ENCODE data around the gene ATP6V1B1. TPM values are rescaled to one million over a fixed set of nuclear protein-coding genes. Genes with fewer than 3 reads are reported as not detected.

ATP6V1B1 gene
- total RNA-seq, 2 donors from 2014 or later: 0.48 to 1.4 TPM

- no peak for DNase-seq (ENCODE audit: low spot score)
- intact Hi-C loops (cut with DNase I): no loop called here
These were observed 24.4 kb downstream of the ATP6V1B1 start for GRCh38 chr2:70959851-70960832.

DNA sequence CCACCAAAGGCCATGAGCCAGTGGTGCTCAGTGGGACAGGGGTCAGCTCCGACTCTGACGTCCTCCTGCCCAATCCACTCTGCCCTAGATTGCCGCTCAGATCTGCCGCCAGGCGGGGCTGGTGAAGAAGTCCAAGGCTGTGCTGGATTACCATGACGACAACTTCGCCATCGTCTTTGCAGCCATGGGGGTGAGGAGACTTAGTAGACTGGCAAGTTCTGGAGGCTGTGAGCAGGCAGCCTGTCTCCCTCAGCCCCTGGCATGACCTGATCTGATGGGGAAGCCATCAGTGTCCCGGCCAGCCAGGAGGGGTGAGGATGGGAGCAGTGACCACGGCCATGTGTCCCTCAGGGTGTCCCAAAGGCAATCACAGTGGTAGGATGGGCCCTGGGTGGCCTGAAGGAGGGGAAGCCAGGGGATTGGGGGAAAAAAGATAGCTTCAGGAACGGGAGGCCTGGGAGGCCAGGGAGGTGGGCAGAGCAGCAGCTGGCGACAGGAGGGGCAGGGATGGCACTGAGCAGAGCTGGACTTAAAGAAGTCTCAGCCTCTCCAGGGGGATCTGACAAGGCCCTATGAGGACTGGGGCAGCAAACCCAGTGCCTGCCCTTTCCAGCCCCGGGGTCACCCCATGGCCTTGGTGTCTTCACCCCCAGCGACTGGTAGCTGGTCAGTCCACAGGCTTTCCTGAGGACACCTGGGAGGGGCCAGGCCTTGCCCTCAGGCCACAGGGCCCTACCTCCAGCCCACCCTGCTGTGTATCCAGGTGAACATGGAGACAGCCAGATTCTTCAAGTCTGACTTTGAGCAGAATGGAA is 25.3 kb downstream of the ATP6V1B1 start:
- intact Hi-C loops (cut with DNase I): no loop called here
- no peak for DNase-seq (ENCODE audit: low spot score)

DNA sequence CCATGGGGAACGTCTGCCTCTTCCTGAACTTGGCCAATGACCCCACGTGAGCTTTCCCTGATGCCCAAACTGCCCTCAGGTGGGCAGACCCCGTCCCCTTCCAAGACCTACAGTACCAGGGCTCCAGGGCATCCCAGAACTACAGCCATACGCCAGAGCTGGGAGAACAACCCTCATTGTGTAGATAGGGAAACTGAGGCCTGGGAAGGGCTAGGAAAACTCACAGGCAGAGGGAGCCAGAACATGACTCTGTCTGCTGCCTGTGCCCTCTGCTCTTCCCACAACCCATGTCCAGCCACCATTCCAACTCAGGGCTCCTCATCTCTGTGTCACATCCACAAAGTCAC is 25.9 kb downstream of the ATP6V1B1 start:
- intact Hi-C loops (cut with DNase I): no loop called here
- no peak for DNase-seq (ENCODE audit: low spot score)

- intact Hi-C loops (cut with DNase I): loop anchor here in 1 of 2 donors (2.0 kb wide), 1 partner anchor 42 kb away; no protein-coding TSS in a partner anchor
- no peak for DNase-seq (ENCODE audit: low spot score)
These were observed 26.6 kb downstream of the ATP6V1B1 start for GRCh38 chr2:70962211-70962884.

- no peak for DNase-seq (ENCODE audit: low spot score)
- intact Hi-C loops (cut with DNase I): loop anchor here in 1 of 2 donors (2.0 kb wide), 1 partner anchor 42 kb away; no protein-coding TSS in a partner anchor
These were observed 27.5 kb downstream of the ATP6V1B1 start for GRCh38 chr2:70962885-70963878.

DNA sequence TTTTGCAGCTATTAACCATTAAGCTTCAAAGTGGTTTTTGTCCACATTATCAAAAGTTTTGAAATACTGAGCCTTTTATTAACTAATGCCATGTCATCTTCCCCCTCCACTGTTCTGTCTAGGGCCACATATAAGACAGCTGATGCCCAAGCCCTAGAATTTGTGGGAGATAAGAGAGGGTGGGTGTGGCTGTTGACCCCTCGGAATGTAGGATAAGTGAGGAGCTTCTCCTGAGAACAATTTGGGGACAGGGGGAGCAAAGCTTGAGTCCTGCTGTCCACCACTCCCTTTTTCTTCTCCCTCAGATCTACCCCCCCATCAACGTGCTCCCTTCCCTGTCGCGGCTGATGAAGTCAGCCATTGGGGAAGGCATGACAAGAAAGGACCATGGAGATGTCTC is 28.4 kb downstream of the ATP6V1B1 start:
- intact Hi-C loops (cut with DNase I): no loop called here
- DNase-seq (ENCODE audit: low spot score): no peak

- intact Hi-C loops (cut with DNase I): no loop called here
- DNase-seq (ENCODE audit: low spot score): peak; percentile 92
These were observed 29.1 kb downstream of the ATP6V1B1 start for GRCh38 chr2:70964596-70965386.

GRCh38 chr2:70965506-70965905 is 29.8 kb downstream of the ATP6V1B1 start:
- no peak for DNase-seq (ENCODE audit: low spot score)

GRCh38 chr2:70966681-70967080 is 31.0 kb downstream of the ATP6V1B1 start:
- DNase-seq (ENCODE audit: low spot score): no peak
- intact Hi-C loops (cut with DNase I): no loop called here

More at GRCh38 chr2:70965506-70965905, 29.8 kb downstream of the ATP6V1B1 start:
- intact Hi-C loops (cut with DNase I): no loop called here

GRCh38 chr2:70967189-70967588 is 31.5 kb downstream of the ATP6V1B1 start:
- intact Hi-C loops (cut with DNase I): no loop called here
- no peak for DNase-seq (ENCODE audit: low spot score)

DNA sequence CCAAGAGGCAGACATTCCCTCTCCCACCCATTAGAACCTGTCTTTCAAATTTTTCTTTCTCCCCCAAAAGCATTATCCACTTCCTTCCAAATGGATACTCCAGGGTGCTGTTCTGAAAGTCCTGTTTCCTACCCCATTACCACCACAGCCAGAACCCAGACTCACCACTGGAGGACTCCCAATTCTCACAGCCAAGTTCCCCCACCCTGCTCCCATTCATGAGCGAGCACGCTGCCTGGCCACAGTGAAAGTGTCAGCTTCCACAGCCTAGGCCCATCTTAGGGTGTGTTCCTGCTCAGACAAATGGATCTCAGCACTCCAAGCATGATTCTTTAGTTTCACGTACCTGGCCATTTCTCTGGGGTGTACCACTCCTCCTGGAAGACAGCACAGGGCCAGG is 38.9 kb downstream of the ATP6V1B1 start:
- intact Hi-C loops (cut with DNase I): no loop called here
- DNase-seq (ENCODE audit: low spot score): no peak

GRCh38 chr2:70975237-70975636 is 39.5 kb downstream of the ATP6V1B1 start:
- intact Hi-C loops (cut with DNase I): no loop called here
- DNase-seq (ENCODE audit: low spot score): no peak

DNA sequence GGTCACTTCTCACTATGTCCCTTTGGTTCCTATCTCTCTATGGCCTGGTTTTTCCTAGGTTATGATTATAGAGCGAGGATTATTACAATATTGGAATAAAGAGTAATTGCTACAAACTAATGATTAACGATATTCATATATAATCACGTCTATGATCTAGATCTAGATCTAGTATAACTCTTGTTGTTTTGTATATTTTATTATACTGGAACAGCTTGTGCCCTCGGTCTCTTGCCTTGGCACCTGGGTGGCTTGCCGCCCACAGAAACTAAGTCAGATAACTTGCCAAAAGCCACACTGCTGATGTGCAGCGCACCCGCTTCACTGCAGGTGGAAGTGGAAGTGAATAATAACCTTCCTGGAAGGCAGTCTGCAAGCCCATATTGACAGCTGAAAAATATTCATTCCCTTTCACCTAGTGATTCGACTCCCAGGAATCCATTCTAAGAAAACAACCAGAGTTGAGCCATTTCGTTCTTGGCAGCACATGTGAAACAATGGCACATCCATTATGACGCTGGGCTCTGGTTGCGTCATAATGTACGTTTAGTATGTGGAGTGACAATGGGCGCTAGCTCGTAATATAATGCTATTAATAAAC is 42.0 kb downstream of the ATP6V1B1 start:
- peak; percentile 81 for DNase-seq (ENCODE audit: low spot score)
- intact Hi-C loops (cut with DNase I): no loop called here

GRCh38 chr2:70978341-70979179 is 42.9 kb downstream of the ATP6V1B1 start, which contains the start of gene ANKRD53:
ANKRD53 (plus strand) TSS chr2:70978630; CDS start chr2:70978646, 16 bp downstream.
- peak; percentile 87 for DNase-seq (ENCODE audit: low spot score)

GRCh38 chr2:70979180-70979488 is 43.4 kb downstream of the ATP6V1B1 start:
- no peak for DNase-seq (ENCODE audit: low spot score)
- intact Hi-C loops (cut with DNase I): no loop called here

More at GRCh38 chr2:70978341-70979179, 42.9 kb downstream of the ATP6V1B1 start, which contains the start of gene ANKRD53:
- intact Hi-C loops (cut with DNase I): no loop called here

GRCh38 chr2:70979626-70980025 is 43.9 kb downstream of the ATP6V1B1 start:
- DNase-seq (ENCODE audit: low spot score): peak; percentile 78
- intact Hi-C loops (cut with DNase I): no loop called here

Data from posterior vena cava (tissue), 2 donors.